GM12801 (cell line): ENCODE measurements around the gene UNC5B.

Experiments used
- CTCF ChIP-seq: IDR thresholded peaks from one replicate; pipeline ENCODE4 v1.5.1; 2011; ENCODE audit warnings: control low read depth; ENCODE audit not compliant: insufficient read length; ENCODE audit errors: extremely low read depth

The UNC5B gene

GRCh38 chr10:71212318-71213126 is at the start of gene UNC5B:
Gene UNC5B, plus strand, starts transcription at chr10:71212570. Its CDS starts 416 bp downstream, at chr10:71212986.
- TF ChIP-seq CTCF: no peak

GRCh38 chr10:71173466-71173865 is 38.9 kb upstream of the UNC5B start:
- no peak for TF ChIP-seq CTCF

GRCh38 chr10:71176661-71177060 is 35.7 kb upstream of the UNC5B start:
- TF ChIP-seq CTCF: no peak

DNA sequence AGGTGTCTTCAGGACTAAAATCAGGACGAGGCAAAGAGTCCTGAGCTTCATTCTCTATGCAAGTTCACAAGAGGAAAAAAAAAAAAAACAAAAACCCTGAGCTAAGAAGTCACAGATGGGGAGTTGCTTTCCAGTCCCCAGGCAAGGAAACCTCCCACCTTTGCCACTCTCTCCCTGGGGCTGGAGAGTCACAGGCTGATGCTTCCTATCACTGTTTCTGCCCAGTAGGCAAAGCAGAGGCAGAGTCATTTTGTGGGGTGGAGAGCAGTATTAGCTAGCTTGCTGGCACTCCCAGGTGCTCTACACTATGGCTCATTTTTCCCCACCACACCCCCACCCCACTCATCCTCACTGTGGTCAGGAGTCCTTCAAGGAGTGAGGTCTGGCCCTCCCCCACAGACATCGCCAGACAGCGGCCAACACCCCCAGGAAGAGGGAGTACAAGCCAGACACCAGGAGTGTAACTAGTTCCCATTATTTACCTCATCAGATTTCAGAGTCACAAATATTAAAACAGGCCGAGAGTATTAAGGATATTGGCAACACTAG is 34.6 kb upstream of the UNC5B start:
- no peak for TF ChIP-seq CTCF

GRCh38 chr10:71178880-71179279 is 33.5 kb upstream of the UNC5B start:
- no peak for TF ChIP-seq CTCF

DNA sequence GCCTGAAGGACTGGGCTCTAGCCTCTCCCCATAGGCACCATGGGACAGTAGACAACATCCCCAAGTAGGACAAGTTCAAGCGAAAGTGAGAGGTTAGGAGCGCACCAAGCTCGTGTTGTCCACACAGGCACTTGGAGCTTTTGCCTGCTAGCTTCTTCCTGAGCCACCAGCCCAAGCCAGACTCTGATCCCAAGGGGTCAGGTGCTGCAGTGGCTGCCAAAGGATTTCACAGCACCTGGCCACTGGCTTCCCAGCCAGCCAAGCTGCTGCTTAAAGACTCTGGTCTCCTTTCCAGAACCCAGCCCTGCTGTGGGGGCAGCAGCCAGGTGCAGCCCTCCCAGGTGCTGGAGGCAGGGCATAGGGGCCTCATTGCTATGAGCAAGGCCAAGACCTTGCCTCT is 33.0 kb upstream of the UNC5B start:
- TF ChIP-seq CTCF: no peak

DNA sequence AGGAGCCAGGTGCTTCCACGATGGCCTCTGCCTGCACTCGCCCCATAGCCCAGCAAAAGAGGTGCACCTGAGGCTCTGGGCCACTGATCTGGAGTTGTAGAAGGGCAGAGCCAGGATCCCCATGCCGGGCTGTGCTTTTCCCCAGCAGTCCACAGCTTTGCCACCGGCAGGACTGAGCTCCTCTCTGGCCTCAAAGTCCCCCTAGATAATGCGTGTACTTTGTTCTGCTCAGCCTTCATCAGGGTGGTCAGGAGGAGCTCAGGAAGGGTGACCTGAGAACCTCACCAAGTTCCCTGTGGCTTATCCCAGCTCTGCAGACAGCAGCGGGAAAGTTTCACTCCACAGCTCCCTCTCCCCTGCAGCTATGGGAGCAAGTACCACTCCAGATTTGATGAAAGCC is 27.9 kb upstream of the UNC5B start:
- TF ChIP-seq CTCF: no peak
